ENCODE results near the gene WDFY3. TPM values are rescaled to one million over a fixed set of nuclear protein-coding genes. Genes with fewer than 3 reads are reported as not detected.

The WDFY3 gene
- total and polyA plus RNA-seq, 2 of the 4 experiments (the other 2 are of a cell fraction) = 12.5 to 58.1 TPM

- H3K4me3 ChIP-seq (ENCODE audit: insufficient read depth, low read depth, low read length) = no peak overlapping the region
- intact Hi-C loops (cut with micrococcal nuclease) = no loop called here
- H2AFZ ChIP-seq (replicated peaks; ENCODE audit: low read length, poor library complexity) = no peak overlapping the region
- ChIA-PET POLR2A (ENCODE audit: unreplicated experiment) (no interaction called here), CTCF (no interaction called here)
- H3K4me1 ChIP-seq (ENCODE audit: control insufficient read depth, insufficient read depth, low read length) = no peaks in the 10 kb centered on the region
- H2BK15ac ChIP-seq (ENCODE audit: low read depth, low read length) = no peak overlapping the region
- H3K23ac ChIP-seq (ENCODE audit: low read depth, low read length) = no peak overlapping the region
- H3K4ac ChIP-seq (ENCODE audit: low read depth, low read length) = no peak overlapping the region
- BruUV-seq (replicated peaks) = no TSS peak
- H2BK5ac ChIP-seq (ENCODE audit: low read depth, low read length, poor library complexity, severe bottlenecking) = no peak overlapping the region
- no peaks in the 10 kb centered on the region for H4K20me1 ChIP-seq (ENCODE audit: insufficient read depth, low read length)
- in situ Hi-C loops (cut with MboI; ENCODE audit: low sequenced_read_pairs) = no loop called here
- ATAC-seq (ENCODE audit: low read depth) = no peak
- H3K27me3 ChIP-seq (ENCODE audit: control insufficient read depth, insufficient read depth, low read length) = no peaks in the 10 kb centered on the region
- no peak overlapping the region for H3K56ac ChIP-seq (ENCODE audit: extremely low read depth, insufficient read depth, low read length)
- H2BK20ac ChIP-seq (ENCODE audit: low read depth, low read length) = no peak overlapping the region
- H2BK120ac ChIP-seq (ENCODE audit: low read depth, low read length) = no peak overlapping the region
- H3K14ac ChIP-seq (replicated peaks; ENCODE audit: low read depth, low read length) = no peak overlapping the region
- H3K4me2 ChIP-seq (ENCODE audit: low read depth, low read length) = no peak overlapping the region
- peaks cover 22% of the 10 kb centered on the region in 2 experiments; a peak in 3 of 4 replicates for H3K79me1 ChIP-seq (ENCODE audit: low read depth in 1 of 2, low read length in 2 of 2)
- no peak overlapping the region for H2AK9ac ChIP-seq (replicated peaks; ENCODE audit: low read depth, low read length, poor library complexity)
- H4K8ac ChIP-seq (ENCODE audit: low read depth in 2 of 2, low read length in 2 of 2) = no peak overlapping the region
- H2AK5ac ChIP-seq (ENCODE audit: low read depth, low read length) = no peak overlapping the region
- H4K91ac ChIP-seq (ENCODE audit: insufficient read depth, low read depth, low read length) = no peak overlapping the region
- no peaks in the 10 kb centered on the region for H3K9me3 ChIP-seq (ENCODE audit: control insufficient read depth, insufficient read depth, low read length)
- H3K9me1 ChIP-seq (ENCODE audit: insufficient read depth, low read length) = peaks cover 2% of the 10 kb centered on the region
- peaks cover 11% of the 10 kb centered on the region for H3K36me3 ChIP-seq (ENCODE audit: control insufficient read depth, insufficient read depth, low read length)
- H3K9ac ChIP-seq (ENCODE audit: low read depth, low read length) = no peak overlapping the region
- H3K18ac ChIP-seq (ENCODE audit: low read depth, low read length) = no peak overlapping the region
- H3K27ac ChIP-seq (ENCODE audit: insufficient read depth, low read length) = no peak overlapping the region
- DNase-seq = no peak
- no CpG with 5 or more reads among the region's 2 CpGs for WGBS, 2 experiments (ENCODE audit: extremely low coverage in 2 of 2, insufficient read length in 1 of 2)
- H4K5ac ChIP-seq (ENCODE audit: low read depth, low read length) = no peak overlapping the region
- TF ChIP-seq NFE2L2 (IDR thresholded peaks at IDR 0.05; ENCODE audit: low read depth, low read length) (no peak), CTCF (conservative IDR thresholded peaks at IDR 0.05; ENCODE audit: low read depth, low read length) (no peak), MAFK (IDR thresholded peaks at IDR 0.05; ENCODE audit: low read depth, low read length) (no peak), FOS (IDR thresholded peaks at IDR 0.05; ENCODE audit: low read depth, low read length) (no peak), BHLHE40 (IDR thresholded peaks at IDR 0.05; ENCODE audit: low read depth, low read length) (no peak), USF2 (IDR thresholded peaks at IDR 0.05; ENCODE audit: low read depth, low read length) (no peak), RFX5 (IDR thresholded peaks at IDR 0.05; ENCODE audit: low read depth, low read length) (no peak), CEBPB (IDR thresholded peaks at IDR 0.05; ENCODE audit: low read depth, low read length) (no peak), MAZ (IDR thresholded peaks at IDR 0.05; ENCODE audit: borderline replicate concordance, low read depth, low read length) (no peak), POLR2A (IDR thresholded peaks at IDR 0.05; ENCODE audit: low read depth, low read length) (no peak), ELK1 (IDR thresholded peaks at IDR 0.05; ENCODE audit: borderline replicate concordance, low read depth, low read length) (no peak), CHD1 (IDR thresholded peaks at IDR 0.05; ENCODE audit: low read depth, low read length) (no peak), MXI1 (IDR thresholded peaks at IDR 0.05; ENCODE audit: borderline replicate concordance, low read depth, low read length) (no peak)
- dilution Hi-C loops (cut with HindIII; ENCODE audit: low sequenced_read_pairs, unreplicated experiment) = no loop called here
Observed at GRCh38 chr4:84847978-84848377, 118.5 kb downstream of the WDFY3 start.
